Measurements from ENCODE around the gene NADK.
A peak's percentile ranks its signal among the peaks of the same experiment; 100 is the strongest.

GRCh38 chr1:1796466-1796865 lies 18.2 kb upstream of the NADK start:
- TF ChIP-seq CTCF (IDR thresholded peaks at IDR 0.05) (peak; percentile 36), EZH2 (IDR thresholded peaks at IDR 0.05; ENCODE audit: borderline replicate concordance, insufficient read depth, low read depth, low read length, poor library complexity, severe bottlenecking) (no peak)
